Left kidney (tissue), 2 donors: ENCODE results near the gene TYW1B. TPM values are rescaled to one million over a fixed set of nuclear protein-coding genes. Genes with fewer than 3 reads are reported as not detected.
"Not testable (repeated sequence)": the region's sequence is repeated elsewhere in the genome, so short reads cannot be mapped to it uniquely, and the experiment has no call there.

Experiments used
- DNase-seq: peaks from one replicate; pipeline ENCODE4 v3.0.0-alpha.2; 2013
- polyA plus RNA-seq: library from polyadenylated mRNA; unstranded; fragments of 120-200 nt; gene quantifications from one replicate; pipeline ENCODE4 v1.2.1, GENCODE V29; 2013; ENCODE audit not compliant: insufficient read length

Gene TYW1B
- polyA plus RNA-seq, 1 donor, result 8.6 TPM

GRCh38 chr7:72697066-72697465, 130.9 kb downstream of the TYW1B start:
- DNase-seq, result not testable (repeated sequence)

GRCh38 chr7:72696643-72697042, 131.4 kb downstream of the TYW1B start:
- DNase-seq, result not testable (repeated sequence)

GRCh38 chr7:72695482-72695881, 132.5 kb downstream of the TYW1B start:
- not testable (repeated sequence) for DNase-seq

GRCh38 chr7:72691442-72691841, 136.6 kb downstream of the TYW1B start:
- DNase-seq, result not testable (repeated sequence)

GRCh38 chr7:72690177-72690576, 137.8 kb downstream of the TYW1B start:
- not testable (repeated sequence) for DNase-seq

- not testable (repeated sequence) for DNase-seq
Measured at GRCh38 chr7:72689344-72689743, 138.7 kb downstream of the TYW1B start.

DNA sequence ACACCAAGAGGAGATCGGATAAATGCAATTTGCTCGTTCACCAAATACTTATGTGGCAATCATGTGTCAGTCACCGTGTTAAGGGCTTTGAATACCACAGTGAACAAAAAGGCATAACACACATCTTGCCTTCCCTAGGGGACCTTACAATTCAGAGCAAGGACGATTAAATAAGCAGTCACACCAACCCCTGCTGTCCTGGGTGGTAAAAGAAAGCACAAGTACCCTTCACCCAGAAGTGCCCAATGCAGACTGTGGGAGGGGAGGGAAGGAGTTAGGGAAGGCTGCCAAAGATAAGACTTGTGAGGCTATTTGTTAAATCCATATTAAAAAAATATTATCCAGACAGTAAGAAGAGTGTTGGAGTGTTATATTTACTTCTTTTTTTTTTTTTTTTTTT, 146.8 kb downstream of the TYW1B start:
- not testable (repeated sequence) for DNase-seq

GRCh38 chr7:72676880-72677279, 151.1 kb downstream of the TYW1B start:
- not testable (repeated sequence) for DNase-seq

GRCh38 chr7:72676086-72676690, 151.8 kb downstream of the TYW1B start:
- DNase-seq, result not testable (repeated sequence)

DNA sequence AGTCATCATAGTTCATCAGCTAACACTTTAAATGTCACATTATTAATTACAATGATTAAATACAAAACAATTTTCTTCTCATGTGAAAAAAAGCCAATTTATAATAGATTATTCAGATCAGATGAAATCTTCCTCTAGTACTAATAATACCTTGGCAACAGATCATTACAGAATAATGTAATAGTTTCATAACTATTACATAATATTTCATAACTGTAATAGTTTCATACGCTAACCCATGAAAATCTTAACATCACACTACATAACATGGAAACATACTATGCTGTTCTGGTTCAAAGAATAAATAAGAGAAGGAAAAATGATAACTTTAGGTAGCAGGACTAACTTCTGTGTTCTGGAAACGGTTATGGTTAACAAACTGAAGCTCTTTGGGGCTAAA, 152.3 kb downstream of the TYW1B start:
- DNase-seq, result not testable (repeated sequence)

DNA sequence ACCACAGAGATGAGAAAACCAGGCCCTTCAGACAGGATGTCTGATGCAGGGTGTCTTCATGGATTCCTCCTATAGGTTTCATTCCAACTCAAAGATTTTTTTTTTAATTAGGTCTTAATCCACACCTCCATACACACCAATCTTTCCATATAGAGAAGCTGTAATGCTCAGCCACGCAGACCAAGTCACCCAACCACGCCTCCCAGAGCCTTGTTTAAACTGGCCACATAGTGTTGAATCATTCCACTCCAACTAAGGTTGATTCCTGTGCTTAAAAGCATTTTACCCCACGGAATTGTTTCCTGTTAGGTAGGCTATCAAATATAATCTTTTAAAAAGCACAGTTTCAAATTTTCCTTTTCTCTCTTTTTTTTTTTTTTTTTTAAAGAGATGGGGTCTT, 153.6 kb downstream of the TYW1B start:
- DNase-seq, result no peak

- DNase-seq, result not testable (repeated sequence)
Measured at GRCh38 chr7:72670850-72671249, 157.2 kb downstream of the TYW1B start.

- not testable (repeated sequence) for DNase-seq
Measured at GRCh38 chr7:72668435-72668834, 159.6 kb downstream of the TYW1B start.

DNA sequence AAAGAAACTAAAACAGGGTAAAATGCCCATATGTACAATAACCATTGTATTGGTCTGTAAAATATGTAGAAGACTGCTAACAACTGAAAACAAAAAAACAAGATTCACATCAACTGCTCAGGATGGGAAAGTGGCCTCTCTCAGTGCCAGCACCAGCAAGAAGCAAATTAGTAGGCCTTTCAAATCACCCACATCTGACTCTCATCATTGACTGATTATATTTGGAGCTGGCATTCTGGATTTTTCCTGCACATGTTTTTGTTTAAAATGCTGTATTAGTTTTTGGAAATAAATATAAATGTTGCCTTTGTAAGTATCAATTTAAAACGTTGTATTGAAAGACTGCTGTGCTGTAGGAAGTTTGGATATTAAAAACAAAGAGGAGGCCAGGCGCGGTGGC, 161.0 kb downstream of the TYW1B start:
- not testable (repeated sequence) for DNase-seq

DNA sequence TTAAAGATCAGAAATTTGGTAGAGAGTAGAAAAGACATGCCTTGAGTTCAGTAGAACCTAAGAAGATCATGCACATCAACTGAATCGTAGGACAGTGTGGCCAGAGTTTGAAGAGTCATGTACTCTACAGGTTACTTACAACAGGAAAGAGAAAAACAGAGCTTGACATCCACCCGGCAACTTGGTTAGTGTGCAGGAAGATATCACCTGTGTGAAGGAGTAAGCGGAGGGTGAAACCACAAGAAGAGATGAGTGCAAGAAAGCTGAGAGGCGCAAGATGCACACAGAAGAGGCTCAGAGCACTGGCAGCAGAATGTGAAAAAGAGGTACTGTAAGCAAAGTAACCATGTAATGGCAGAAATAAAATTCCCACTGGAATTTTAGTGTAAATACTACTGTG, 179.4 kb downstream of the TYW1B start:
- not testable (repeated sequence) for DNase-seq

GRCh38 chr7:72643708-72644107, 184.3 kb downstream of the TYW1B start:
- not testable (repeated sequence) for DNase-seq

DNA sequence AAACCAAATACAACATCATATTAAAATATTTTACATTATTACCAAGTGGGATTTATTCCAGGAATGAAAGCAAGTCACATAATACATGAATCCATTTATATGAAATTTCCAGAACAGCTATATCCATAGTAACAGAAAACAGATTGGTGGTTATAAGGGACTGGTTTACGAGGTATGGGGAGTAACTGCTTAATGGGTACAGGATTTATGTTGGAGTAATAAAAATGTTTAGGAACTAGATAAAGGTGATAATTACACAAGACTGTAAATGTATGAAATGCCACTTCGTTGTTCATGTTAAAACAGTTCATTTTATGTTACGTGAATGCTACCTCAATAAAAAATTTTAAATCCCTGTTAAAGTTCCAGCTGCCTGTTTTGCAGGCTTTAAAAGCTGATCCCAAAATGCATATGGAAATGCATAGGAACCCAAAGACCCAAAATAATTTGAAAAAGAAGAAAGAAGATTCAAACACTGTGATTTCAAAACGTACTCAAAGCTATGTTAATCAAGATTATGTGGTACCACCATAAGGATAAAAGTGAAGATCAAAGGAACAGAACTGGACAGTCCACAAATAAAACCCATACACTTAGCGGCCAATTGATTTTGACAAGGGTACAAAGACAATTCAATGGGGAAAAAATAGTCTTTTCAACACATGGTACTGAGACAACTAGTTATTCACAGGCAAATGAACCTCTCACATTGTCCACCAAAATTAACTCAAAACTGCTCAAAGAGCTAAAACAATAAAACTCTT, 186.3 kb downstream of the TYW1B start:
- not testable (repeated sequence) for DNase-seq

DNA sequence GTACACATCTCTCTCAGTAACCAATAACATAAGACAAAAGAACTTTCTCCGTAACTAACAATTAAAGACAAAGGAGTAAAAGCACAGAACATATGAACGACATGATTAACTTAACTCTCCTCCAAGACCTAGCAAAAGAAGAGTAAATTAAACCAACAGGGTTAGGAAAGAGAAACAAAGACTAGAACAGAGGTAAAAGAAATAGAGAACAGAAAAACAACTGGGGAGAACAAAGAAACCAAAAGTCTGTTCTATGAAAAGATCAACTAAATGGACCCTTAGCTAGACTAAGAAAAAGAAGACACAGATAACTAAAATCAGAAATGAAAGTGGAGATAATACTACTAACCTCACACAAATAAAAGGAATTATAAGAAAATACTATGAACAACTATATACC, 187.3 kb downstream of the TYW1B start:
- DNase-seq, result not testable (repeated sequence)

DNA sequence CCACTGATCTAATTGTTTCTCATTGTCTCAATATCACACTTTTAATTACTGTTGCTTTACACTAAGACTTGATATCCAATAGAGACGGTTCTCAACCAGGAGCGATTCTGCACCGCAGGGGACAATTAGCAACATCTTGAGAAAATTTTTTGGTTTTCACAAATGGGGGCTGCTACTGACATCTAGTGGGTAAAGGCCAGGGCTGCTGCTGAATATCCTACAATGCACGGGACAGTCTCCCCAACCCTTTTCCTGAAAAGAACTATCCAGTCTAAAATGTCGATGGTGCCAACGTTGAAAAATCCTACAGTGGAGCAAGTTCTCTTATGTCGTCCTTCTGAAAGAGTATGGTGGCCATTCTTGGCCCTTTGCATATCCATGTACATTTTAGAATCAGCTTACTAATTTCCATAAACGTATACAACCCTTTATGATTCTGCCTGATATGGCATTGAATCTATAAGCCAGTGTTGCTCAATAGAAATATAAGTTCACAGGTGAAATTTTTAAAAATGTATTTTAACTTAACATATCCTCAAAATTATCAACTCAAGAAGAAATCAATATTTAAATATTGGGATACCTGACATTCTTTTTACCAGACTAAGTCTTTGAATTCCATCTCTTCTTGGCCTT, 192.6 kb downstream of the TYW1B start:
- DNase-seq, result not testable (repeated sequence)

DNA sequence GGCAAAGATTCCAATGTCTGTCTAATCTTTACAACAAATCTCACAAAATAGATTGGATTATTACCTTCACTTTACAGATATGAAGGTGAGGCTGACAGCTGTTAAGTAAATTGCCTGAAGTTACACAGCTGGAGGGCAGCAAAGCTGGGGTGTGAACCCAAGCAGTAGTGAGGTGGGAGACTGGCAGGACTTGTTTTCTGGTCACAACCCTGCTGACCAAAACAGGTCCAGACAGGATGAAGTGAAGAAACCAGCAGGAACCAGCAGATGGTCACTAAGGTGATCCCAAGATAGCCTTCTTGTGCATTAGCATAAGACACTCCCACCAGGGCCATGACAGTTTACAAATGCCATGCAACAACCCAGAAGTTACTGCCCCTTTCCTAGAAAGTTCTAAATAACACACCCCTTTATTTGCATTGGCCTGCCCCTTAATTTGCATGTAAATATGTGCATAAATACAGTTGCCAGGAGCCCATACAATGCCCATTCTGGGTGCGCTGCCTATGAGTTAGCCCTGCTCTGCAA, 195.2 kb downstream of the TYW1B start:
- not testable (repeated sequence) for DNase-seq

DNA sequence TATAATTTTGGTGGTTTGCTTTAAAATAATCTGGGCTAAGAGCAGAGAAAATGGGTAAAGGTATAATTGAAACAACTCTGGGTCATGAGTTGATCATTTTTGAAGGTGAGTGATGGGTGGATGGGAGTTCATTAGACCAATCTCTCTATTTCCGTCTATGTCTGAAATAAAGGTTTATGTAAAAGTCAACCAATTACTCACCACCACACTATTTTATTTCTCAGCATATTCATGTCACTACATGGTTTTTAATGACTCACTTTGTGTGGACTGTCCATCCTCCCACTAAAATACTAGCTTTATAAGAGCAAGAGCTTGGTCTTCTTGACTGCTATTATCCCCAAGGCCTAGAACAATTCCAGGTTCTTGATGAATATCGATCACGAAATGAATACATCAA, 199.6 kb downstream of the TYW1B start:
- DNase-seq, result not testable (repeated sequence)

DNA sequence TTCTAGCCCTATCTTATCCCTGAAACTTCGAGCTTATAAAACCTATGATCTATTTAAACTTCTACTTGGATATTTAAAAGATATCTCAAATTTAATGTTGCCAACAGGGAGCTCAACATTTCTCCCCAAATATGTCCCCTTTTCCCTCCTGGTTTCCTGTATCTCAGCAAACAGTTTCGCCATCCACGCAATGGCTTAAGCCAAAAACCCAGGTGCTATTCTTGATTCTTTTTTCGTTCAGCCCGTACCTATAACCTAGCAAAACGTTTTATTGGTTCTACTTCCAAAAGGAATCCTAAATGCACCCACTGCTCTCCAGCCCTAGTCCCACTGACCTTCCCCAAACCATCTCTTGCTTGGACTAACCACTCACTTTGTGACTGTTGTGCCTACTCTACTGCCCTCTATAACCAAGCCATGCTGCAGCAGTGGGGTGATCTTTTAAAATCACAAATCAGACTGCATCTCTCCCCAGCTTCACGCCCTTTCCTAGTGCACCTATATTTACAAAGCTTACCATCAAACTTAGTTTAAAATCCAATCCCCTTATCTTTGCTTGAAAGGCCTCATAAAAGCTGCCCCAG, 201.5 kb downstream of the TYW1B start:
- DNase-seq, result not testable (repeated sequence)
